ENCODE results near the gene PPP1R15A. TPM values are rescaled to one million over a fixed set of nuclear protein-coding genes. Genes with fewer than 3 reads are reported as not detected.
"Not testable (repeated sequence)": the region's sequence is repeated elsewhere in the genome, so short reads cannot be mapped to it uniquely, and the experiment has no call there.

The PPP1R15A gene
- polyA plus RNA-seq, 1 donor from 2014 or later: 73.6 TPM

DNA sequence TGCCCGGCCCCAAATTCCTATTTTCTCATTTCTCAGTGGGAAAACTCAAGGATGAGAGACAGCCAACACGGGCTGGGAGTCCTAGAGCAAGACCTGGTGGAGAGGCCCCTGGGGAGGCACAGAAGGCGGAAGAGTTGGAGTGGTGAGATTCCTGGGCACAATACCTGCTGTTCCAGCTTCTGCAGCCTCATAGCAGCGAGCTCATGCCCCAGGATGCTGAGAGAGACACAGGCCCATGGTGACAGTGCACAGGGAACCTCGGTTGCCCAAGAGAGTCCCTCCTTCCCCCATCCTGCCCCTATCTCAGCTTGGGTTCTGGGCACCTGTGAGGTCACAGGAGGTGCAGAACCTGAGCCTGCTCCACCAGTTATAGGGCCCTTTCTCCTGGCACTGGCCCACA lies 25.0 kb downstream of the PPP1R15A start:
- no peak overlapping the region for H3K4me2 ChIP-seq (ENCODE audit: low read length)
- no peak overlapping the region for H3K27ac ChIP-seq (ENCODE audit: low read length)
- H3K9me3 ChIP-seq (ENCODE audit: low read length): no peaks in the 10 kb centered on the region
- TF ChIP-seq SMC3 (conservative IDR thresholded peaks at IDR 0.05; ENCODE audit: poor library complexity) (no peak), RAD21 (conservative IDR thresholded peaks at IDR 0.05) (no peak), CTCF (IDR thresholded peaks at IDR 0.05; ENCODE audit: poor library complexity, severe bottlenecking) (no peak), EP300 (conservative IDR thresholded peaks at IDR 0.05; ENCODE audit: poor library complexity, severe bottlenecking) (no peak), REST (IDR thresholded peaks at IDR 0.05; ENCODE audit: borderline replicate concordance) (no peak), TAF1 (IDR thresholded peaks at IDR 0.05; ENCODE audit: low read depth) (no peak), POLR2AphosphoS5 (IDR thresholded peaks at IDR 0.05) (no peak), MXI1 (conservative IDR thresholded peaks at IDR 0.05; ENCODE audit: poor library complexity, severe bottlenecking) (no peak), EZH2 (IDR thresholded peaks at IDR 0.05; ENCODE audit: borderline replicate concordance, insufficient read depth, low read length, poor library complexity, severe bottlenecking) (no peak)
- no peaks in the 10 kb centered on the region for H3F3A ChIP-seq (ENCODE audit: insufficient read depth, low read length, poor library complexity, severe bottlenecking)
- no peak overlapping the region for H3K4me3 ChIP-seq (ENCODE audit: low read length)
- no peak overlapping the region for H2AFZ ChIP-seq (ENCODE audit: low read depth, low read length)
- H3K79me2 ChIP-seq (replicated peaks; ENCODE audit: insufficient read depth, low read length): peaks cover 11% of the 10 kb centered on the region
- no peaks in the 10 kb centered on the region for H3K27me3 ChIP-seq (ENCODE audit: insufficient read depth, low read depth, low read length)
- H3K9ac ChIP-seq (ENCODE audit: low read length): no peak overlapping the region
- H4K20me1 ChIP-seq (ENCODE audit: insufficient read depth): no peaks in the 10 kb centered on the region
- H3K9me2 ChIP-seq (ENCODE audit: insufficient read depth, low read length): no peaks in the 10 kb centered on the region
- no peaks in the 10 kb centered on the region for H3K36me3 ChIP-seq (ENCODE audit: insufficient read depth, low read length)

DNA sequence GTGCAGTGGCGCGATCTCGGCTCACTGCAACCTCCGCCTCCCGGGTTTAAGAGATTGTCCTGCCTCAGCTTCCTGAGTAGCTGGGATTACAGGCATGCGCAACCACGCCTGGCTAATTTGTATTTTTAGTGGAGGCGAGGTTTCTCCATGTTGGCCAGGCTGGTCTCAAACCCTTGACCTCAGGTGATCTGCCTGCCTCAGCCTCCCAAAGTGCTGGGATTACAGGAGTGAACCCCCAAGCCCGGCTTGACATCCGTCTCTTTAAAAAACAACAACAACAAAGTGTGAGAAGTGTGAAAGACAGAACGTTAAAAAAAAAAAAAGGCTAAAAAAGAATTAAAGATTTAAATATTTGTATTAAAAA lies 27.1 kb downstream of the PPP1R15A start:
- not testable (repeated sequence) for H4K20me1 ChIP-seq (ENCODE audit: insufficient read depth); H3F3A ChIP-seq (ENCODE audit: insufficient read depth, low read length, poor library complexity, severe bottlenecking); H3K27me3 ChIP-seq (ENCODE audit: insufficient read depth, low read depth, low read length); H3K36me3 ChIP-seq (ENCODE audit: insufficient read depth, low read length); H2AFZ ChIP-seq (ENCODE audit: low read depth, low read length); H3K9me2 ChIP-seq (ENCODE audit: insufficient read depth, low read length); H3K4me2 ChIP-seq (ENCODE audit: low read length); H3K9me3 ChIP-seq (ENCODE audit: low read length)
- Histone ChIP-seq H3K4me3 (ENCODE audit: low read length) (peak overlapping the region; percentile 96), H3K27ac (ENCODE audit: low read length) (peak overlapping the region; percentile 55), H3K79me2 (replicated peaks; ENCODE audit: insufficient read depth, low read length) (peaks cover 11% of the 10 kb centered on the region), H3K9ac (ENCODE audit: low read length) (peak overlapping the region; percentile 87)

All from neural cell (in vitro differentiated cells).